GM23248 (cell line): ENCODE results near the gene CCDC136. TPM values are rescaled to one million over a fixed set of nuclear protein-coding genes. Genes with fewer than 3 reads are reported as not detected.

Source experiments
- DNase-seq: peaks from one replicate; pipeline ENCODE4 v3.0.0-alpha.2; 2015
- H2AFZ ChIP-seq: fragments of 200-600 bp; sonication (generic); 2 replicates; pipeline ENCODE4 v1.6.1; 2016; ENCODE audit warnings: antibody characterized with exemption
- H3F3A ChIP-seq: fragments of 200-600 bp; sonication (generic); 2 replicates; pipeline ENCODE4 v1.6.1; 2016; ENCODE audit warnings: mild to moderate bottlenecking, antibody characterized with exemption, mixed run types; ENCODE audit not compliant: insufficient read depth
- H3K27ac ChIP-seq: fragments of 200-600 bp; sonication (generic); 2 replicates; pipeline ENCODE4 v1.5.1; 2016; ENCODE audit warnings: mild to moderate bottlenecking
- H3K27me3 ChIP-seq: fragments of 200-600 bp; sonication (generic); replicated peaks from 2 replicates; pipeline ENCODE4 v1.6.1; 2016; ENCODE audit warnings: mild to moderate bottlenecking; ENCODE audit not compliant: insufficient read depth
- H3K36me3 ChIP-seq: fragments of 200-600 bp; sonication (generic); 2 replicates; pipeline ENCODE4 v1.6.1; 2016; ENCODE audit warnings: low read depth, mild to moderate bottlenecking
- H3K4me1 ChIP-seq: fragments of 200-600 bp; sonication (generic); 2 replicates; pipeline ENCODE4 v1.6.1; 2016; ENCODE audit warnings: mild to moderate bottlenecking; ENCODE audit not compliant: insufficient read depth
- H3K4me2 ChIP-seq: fragments of 200-600 bp; sonication (generic); one replicate; pipeline ENCODE4 v1.6.1; 2016; ENCODE audit warnings: mild to moderate bottlenecking; ENCODE audit not compliant: unreplicated experiment
- H3K4me3 ChIP-seq: fragments of 200-600 bp; sonication (generic); 2 replicates; pipeline ENCODE4 v1.5.1; 2016; ENCODE audit warnings: mild to moderate bottlenecking
- H3K79me2 ChIP-seq: fragments of 200-600 bp; sonication (generic); 2 replicates; pipeline ENCODE4 v1.6.1; 2016; ENCODE audit warnings: mild to moderate bottlenecking; ENCODE audit not compliant: insufficient read depth
- H3K9ac ChIP-seq: fragments of 200-600 bp; sonication (generic); 2 replicates; pipeline ENCODE4 v1.6.1; 2016; ENCODE audit warnings: mild to moderate bottlenecking
- H3K9me2 ChIP-seq: fragments of 200-600 bp; sonication (generic); 2 replicates; pipeline ENCODE4 v1.6.1; 2016; ENCODE audit warnings: mixed run types, mild to moderate bottlenecking, moderate library complexity; ENCODE audit not compliant: insufficient read depth
- H3K9me3 ChIP-seq: fragments of 200-600 bp; sonication (generic); one replicate; pipeline ENCODE4 v1.6.1; 2017; ENCODE audit warnings: low read depth
- H4K20me1 ChIP-seq: fragments of 200-600 bp; sonication (generic); 2 replicates; pipeline ENCODE4 v1.6.0; 2016; ENCODE audit not compliant: insufficient read depth
- EZH2 ChIP-seq: fragments of 200-600 bp; sonication (generic); IDR thresholded peaks from 2 replicates; pipeline ENCODE4 v1.6.1; 2018; ENCODE audit warnings: antibody characterized with exemption, mild to moderate bottlenecking; ENCODE audit not compliant: insufficient read depth, poor library complexity, severe bottlenecking
- EZH2phosphoT487 ChIP-seq: fragments of 200-600 bp; sonication (generic); IDR thresholded peaks from 2 replicates; pipeline ENCODE4 v1.6.1; 2018; ENCODE audit warnings: antibody characterized with exemption, moderate library complexity, mild to moderate bottlenecking, low read depth; ENCODE audit not compliant: insufficient read depth
- WGBS, 2 experiments: methylation state at CpG; one replicate each; pipeline ENCODE4 v1.1.6; 2015 to 2017; ENCODE audit warnings: low lambda C conversion rate in 2 of 2, low coverage in 1 of 2; ENCODE audit errors: missing lambda C conversion rate in 2 of 2; 5-methylcytosine and 5-hydroxymethylcytosine counted together
- in situ Hi-C: fragments of 300-500 bp; cut with MboI; formaldehyde crosslinking; loops from 2 replicates; pipeline ENCODE4 v1.15.0; 2020
- polyA plus RNA-seq: library from polyadenylated mRNA; unstranded; fragments of >200 nt; fragmentation: Nextera tagmentation; extraction: Ambion mirVana; gene quantifications from 2 replicates; pipeline ENCODE4 v1.2.1, GENCODE V29; 2016
- total RNA-seq: library from RNA; depleted of rRNA; stranded (reverse); fragments of >200 nt; shearing (Covaris generic); gene quantifications from 2 replicates; pipeline ENCODE4 v1.2.3, GENCODE V29; 2014

The CCDC136 gene
- total and polyA plus RNA-seq, 2 experiments from 2014 or later = 3.1 to 3.9 TPM

DNA sequence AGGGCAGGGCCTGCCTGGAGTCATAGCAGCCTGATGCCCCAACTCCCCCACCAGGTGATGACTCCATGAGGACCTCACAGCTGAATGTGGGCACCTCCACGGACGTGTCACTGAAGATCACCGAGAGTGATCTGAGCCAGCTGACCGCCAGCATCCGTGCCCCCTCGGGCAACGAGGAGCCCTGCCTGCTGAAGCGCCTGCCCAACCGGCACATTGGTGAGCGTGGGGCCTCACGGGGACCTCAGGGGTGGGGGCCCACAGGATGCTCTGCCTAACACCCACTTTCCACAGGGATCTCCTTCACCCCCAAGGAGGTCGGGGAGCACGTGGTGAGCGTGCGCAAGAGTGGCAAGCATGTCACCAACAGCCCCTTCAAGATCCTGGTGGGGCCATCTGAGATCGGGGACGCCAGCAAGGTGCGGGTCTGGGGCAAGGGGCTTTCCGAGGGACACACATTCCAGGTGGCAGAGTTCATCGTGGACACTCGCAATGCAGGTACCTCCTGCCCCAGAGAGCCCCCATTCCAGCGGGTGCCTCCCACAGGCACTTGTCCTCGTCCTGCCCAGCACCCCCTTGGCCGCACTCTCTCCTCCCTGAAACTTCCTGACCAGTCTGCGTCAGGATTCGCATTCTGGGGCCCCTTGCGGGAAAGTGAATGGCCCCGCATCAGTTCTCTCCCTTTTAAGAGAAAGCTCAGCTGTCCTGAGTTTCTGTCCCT is 60.9 kb downstream of the CCDC136 start:
- no peak overlapping the region for H2AFZ ChIP-seq
- H3K9me2 ChIP-seq = no peaks in the 10 kb centered on the region
- DNase-seq = no peak
- H3K9ac ChIP-seq = no peak overlapping the region
- peaks cover 37% of the 10 kb centered on the region; the same call in 1 of the 2 replicates for H3K36me3 ChIP-seq
- H3F3A ChIP-seq = peaks cover 23% of the 10 kb centered on the region
- H3K4me1 ChIP-seq = no peaks in the 10 kb centered on the region
- H3K79me2 ChIP-seq = no peaks in the 10 kb centered on the region
- no peaks in the 10 kb centered on the region for H3K9me3 ChIP-seq
- in situ Hi-C loops = no loop called here
- TF ChIP-seq EZH2phosphoT487 (no peak), EZH2 (no peak)
- no peaks in the 10 kb centered on the region for H4K20me1 ChIP-seq
- no peak overlapping the region for H3K4me2 ChIP-seq
- 95 to 96% methylated on average over 25 to 28 of the region's 28 CpGs for WGBS, 2 experiments
- no peak overlapping the region for H3K4me3 ChIP-seq
- H3K27me3 ChIP-seq = no peaks in the 10 kb centered on the region
- no peak overlapping the region for H3K27ac ChIP-seq

DNA sequence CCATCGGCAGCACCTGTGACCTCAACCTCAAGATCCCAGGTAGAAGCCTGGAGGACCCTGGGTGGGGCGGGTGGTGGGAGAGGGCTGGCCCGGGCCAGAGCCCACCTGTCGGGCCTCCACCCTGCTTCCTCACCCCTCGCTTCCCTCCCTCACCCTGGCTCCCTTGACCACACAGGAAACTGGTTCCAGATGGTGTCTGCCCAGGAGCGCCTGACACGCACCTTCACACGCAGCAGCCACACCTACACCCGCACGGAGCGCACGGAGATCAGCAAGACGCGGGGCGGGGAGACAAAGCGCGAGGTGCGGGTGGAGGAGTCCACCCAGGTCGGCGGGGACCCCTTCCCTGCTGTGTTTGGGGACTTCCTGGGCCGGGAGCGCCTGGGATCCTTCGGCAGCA is 62.0 kb downstream of the CCDC136 start:
- Histone ChIP-seq H3K27me3 (no peaks in the 10 kb centered on the region), H3F3A (peaks cover 29% of the 10 kb centered on the region), H3K4me3 (no peak overlapping the region), H3K9me3 (no peaks in the 10 kb centered on the region), H3K79me2 (no peaks in the 10 kb centered on the region), H3K27ac (no peak overlapping the region), H3K9ac (no peak overlapping the region), H3K36me3 (peaks cover 40% of the 10 kb centered on the region; the same call in 1 of the 2 replicates), H3K4me2 (no peak overlapping the region), H3K9me2 (no peaks in the 10 kb centered on the region), H2AFZ (no peak overlapping the region), H4K20me1 (no peaks in the 10 kb centered on the region), H3K4me1 (no peaks in the 10 kb centered on the region)
- WGBS, 2 experiments = 88 to 94% methylated on average over 19 to 23 of the region's 23 CpGs
- DNase-seq = no peak
- in situ Hi-C loops = no loop called here
- TF ChIP-seq EZH2phosphoT487 = no peak
- TF ChIP-seq EZH2 = no peak

DNA sequence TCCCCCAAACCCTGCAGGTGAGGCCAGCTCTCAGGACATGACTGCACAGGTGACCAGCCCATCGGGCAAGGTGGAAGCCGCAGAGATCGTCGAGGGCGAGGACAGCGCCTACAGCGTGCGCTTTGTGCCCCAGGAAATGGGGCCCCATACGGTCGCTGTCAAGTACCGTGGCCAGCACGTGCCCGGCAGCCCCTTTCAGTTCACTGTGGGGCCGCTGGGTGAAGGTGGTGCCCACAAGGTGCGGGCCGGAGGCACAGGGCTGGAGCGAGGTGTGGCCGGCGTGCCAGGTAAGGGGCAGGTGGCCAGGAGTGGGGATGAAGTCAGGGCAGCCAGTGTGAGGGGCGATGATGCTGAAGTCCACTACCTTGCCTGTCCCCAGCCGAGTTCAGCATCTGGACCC is 62.6 kb downstream of the CCDC136 start:
- in situ Hi-C loops = no loop called here

DNA sequence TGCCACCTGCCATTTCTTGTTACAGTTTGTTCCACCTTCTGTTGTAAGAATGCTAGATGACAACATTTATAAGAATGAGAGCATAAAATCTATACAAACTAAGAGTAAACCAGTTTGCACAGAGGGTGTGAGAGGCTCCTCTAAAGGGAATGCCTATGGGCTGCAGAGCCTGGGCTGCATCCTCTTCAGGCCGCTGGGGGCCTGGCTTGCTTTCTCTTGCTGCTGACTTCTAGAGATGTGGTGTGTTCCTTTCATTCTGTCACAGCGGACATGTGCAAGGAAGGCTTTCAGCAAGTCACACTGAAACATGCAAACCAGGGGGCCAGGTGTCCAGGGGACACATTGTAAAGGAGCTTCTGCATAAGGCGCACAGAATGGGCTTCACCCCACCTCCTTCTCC is 63.8 kb downstream of the CCDC136 start:
- Histone ChIP-seq H3K27ac (no peak overlapping the region), H3K4me3 (no peak overlapping the region), H3K36me3 (peaks cover 40% of the 10 kb centered on the region; the same call in 1 of the 2 replicates), H3K9me2 (no peaks in the 10 kb centered on the region), H3K27me3 (no peaks in the 10 kb centered on the region), H4K20me1 (no peaks in the 10 kb centered on the region), H3K4me1 (no peaks in the 10 kb centered on the region), H3K4me2 (no peak overlapping the region), H3K9me3 (no peaks in the 10 kb centered on the region), H3K9ac (no peak overlapping the region), H2AFZ (no peak overlapping the region), H3F3A (peaks cover 43% of the 10 kb centered on the region), H3K79me2 (no peaks in the 10 kb centered on the region)
- DNase-seq = no peak
- in situ Hi-C loops = no loop called here
- TF ChIP-seq EZH2 = no peak
- TF ChIP-seq EZH2phosphoT487 = no peak
- WGBS, 2 experiments = 96 to 100% methylated on average over 3 of the region's 3 CpGs

More for the DNA sequence above, 62.6 kb downstream of the CCDC136 start:
- peaks cover 44% of the 10 kb centered on the region; the same call in 1 of the 2 replicates for H3K36me3 ChIP-seq
- WGBS, 2 experiments = 96 to 97% methylated on average over 21 of the region's 21 CpGs
- no peaks in the 10 kb centered on the region for H3K9me2 ChIP-seq
- no peaks in the 10 kb centered on the region for H3K9me3 ChIP-seq
- H2AFZ ChIP-seq = no peak overlapping the region
- no peak for DNase-seq
- no peak overlapping the region for H3K27ac ChIP-seq
- H3K79me2 ChIP-seq = no peaks in the 10 kb centered on the region
- peaks cover 35% of the 10 kb centered on the region for H3F3A ChIP-seq
- H3K9ac ChIP-seq = no peak overlapping the region
- H3K4me3 ChIP-seq = no peak overlapping the region
- H3K27me3 ChIP-seq = no peaks in the 10 kb centered on the region
- no peaks in the 10 kb centered on the region for H3K4me1 ChIP-seq
- H3K4me2 ChIP-seq = no peak overlapping the region
- TF ChIP-seq EZH2phosphoT487 (no peak), EZH2 (no peak)
- no peaks in the 10 kb centered on the region for H4K20me1 ChIP-seq
